Transverse colon (tissue), 4 donors: Measurements from ENCODE around the gene ERF. TPM values are rescaled to one million over a fixed set of nuclear protein-coding genes. Genes with fewer than 3 reads are reported as not detected.

ENCODE experiments used
- DNase-seq: peaks from one replicate; pipeline ENCODE4 v3.0.0-alpha.2; 2019
- H3K27ac ChIP-seq, 4 donors: fragments of 200-600 bp; sonication (generic); 2 replicates each; pipeline ENCODE4 v1.5.1; 2016 to 2018; ENCODE audit warnings: inconsistent platforms in 4 of 4
- H3K27me3 ChIP-seq: fragments of 200-600 bp; sonication (generic); 2 replicates; pipeline ENCODE4 v1.5.1; 2017; ENCODE audit warnings: inconsistent platforms
- H3K36me3 ChIP-seq, 4 donors: fragments of 200-600 bp; sonication (generic); 2 replicates each; pipeline ENCODE4 v1.5.1; 2017 to 2019; ENCODE audit warnings: inconsistent platforms in 4 of 4
- H3K4me1 ChIP-seq, 4 donors: fragments of 200-600 bp; sonication (generic); 2 replicates each; pipeline ENCODE4 v1.5.1; 2017 to 2020; ENCODE audit warnings: inconsistent platforms in 4 of 4
- H3K4me3 ChIP-seq, 4 donors: fragments of 200-600 bp; sonication (generic); 1 replicate in 1 of 4; 2 replicates in 3 of 4; pipeline versions ENCODE4 v1.5.1 to v1.6.1; 2017 to 2019; ENCODE audit warnings: inconsistent platforms in 4 of 4
- H3K9me3 ChIP-seq, 2 donors: fragments of 200-600 bp; sonication (generic); 2 replicates each; pipeline ENCODE4 v1.5.1; 2017 to 2019; ENCODE audit warnings: inconsistent platforms in 2 of 2
- EP300 ChIP-seq: sonication (generic); formaldehyde crosslinking; IDR thresholded peaks from one replicate; pipeline ENCODE4 v1.6.1; 2017; ENCODE audit warnings: antibody characterized with exemption, low read depth
- POLR2A ChIP-seq: fragments of 450-650 bp; IDR thresholded peaks from one replicate; pipeline ENCODE4 v1.6.1; 2016; ENCODE audit warnings: antibody characterized with exemption, mild to moderate bottlenecking, moderate library complexity
- POLR2AphosphoS5 ChIP-seq, 3 donors: sonication (generic); formaldehyde crosslinking; IDR thresholded peaks; one replicate each; pipeline ENCODE4 v1.6.1; 2016; ENCODE audit warnings: antibody characterized with exemption in 3 of 3
- WGBS, 2 donors: methylation state at CpG; one replicate each; pipeline ENCODE4 v1.1.5; 2018; ENCODE audit warnings: low coverage in 1 of 2; 5-methylcytosine and 5-hydroxymethylcytosine counted together
- in situ Hi-C, 4 donors: fragments of 200-750 bp; cut with MboI; loops; one replicate each; pipeline versions ENCODE4 v1.15.0 to v1.15.1; 2017; ENCODE audit warnings: low sequenced_read_pairs in 3 of 4, low pct_ligation_motif_present in 1 of 4, low pct_unique_long_range_greater_than_20kb in 1 of 4
- intact Hi-C: fragments of 100-400 bp; cut with DNase I; formaldehyde crosslinking; loops from one replicate; pipeline ENCODE4 v1.15.1; 2023; ENCODE audit warnings: low total_unique reads
- total RNA-seq, 4 donors: library from RNA; depleted of rRNA; stranded (reverse); fragments of >200 nt; gene quantifications; one replicate each; pipeline ENCODE4 v1.1.0, GENCODE V29; 2016
- TF ChIP-seq, protein P1 (sequence below), 5 experiments: fragments of 200-600 bp in 3 of 5; fragments of 450-650 bp in 2 of 5; sonication (generic) in 3 of 5; IDR thresholded peaks; 1 replicate in 2 of 5; 2 replicates in 3 of 5; pipeline ENCODE4 v1.5.1; 2016 to 2017; ENCODE audit warnings: antibody characterized with exemption in 5 of 5, inconsistent platforms in 3 of 5, mild to moderate bottlenecking in 2 of 5, moderate library complexity in 1 of 5

ERF gene
- total RNA-seq, 4 donors from 2014 or later: 20.9 to 67.3 (median 30.5) TPM

DNA sequence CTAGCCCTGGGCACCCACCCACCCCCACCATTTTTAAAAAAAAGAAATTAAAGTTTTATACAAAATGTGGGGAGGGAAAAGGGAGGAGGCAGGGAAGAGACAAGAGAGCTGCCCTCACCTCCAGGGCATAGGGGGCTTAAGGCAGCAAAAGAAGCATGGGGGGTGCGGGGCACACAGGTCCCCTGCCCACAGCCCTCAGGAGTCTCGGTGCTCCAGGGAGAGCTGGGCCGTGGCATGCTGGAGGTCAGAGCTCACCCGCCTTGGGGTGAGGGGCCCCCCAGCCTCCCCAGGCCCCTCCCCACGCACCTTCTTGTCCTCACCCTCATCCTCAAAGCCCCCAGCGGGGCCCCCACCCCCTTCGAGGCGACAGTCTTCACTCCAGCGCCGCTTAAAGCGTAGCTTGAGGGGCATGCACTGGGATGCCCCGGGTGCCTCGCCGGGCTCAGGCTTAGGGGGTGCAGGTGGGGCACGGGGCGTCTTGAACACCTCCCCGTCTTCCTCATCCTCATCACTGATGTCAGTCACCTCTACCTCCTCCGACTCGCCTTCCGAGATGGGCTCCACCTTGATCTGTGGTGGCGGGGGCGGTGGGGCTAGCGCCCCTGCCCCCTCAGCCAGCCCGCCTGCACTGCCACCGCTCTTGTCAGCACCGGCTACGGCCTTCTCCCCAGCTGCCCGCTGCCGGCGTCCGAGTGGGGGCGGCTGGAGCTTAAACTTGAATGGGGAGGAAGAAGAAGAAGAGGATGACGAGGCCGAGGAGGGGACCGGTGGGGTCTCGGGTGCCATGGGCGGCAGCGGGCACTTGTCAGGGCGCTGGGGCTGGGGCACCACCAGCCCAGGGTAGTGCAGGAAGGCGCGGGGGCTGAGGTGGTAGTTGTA is 6.4 kb downstream of the ERF start:
- intact Hi-C loops (no loop called here), in situ Hi-C loops (no loop called here)
- peaks cover 31 to 57% (median 50%) of the 10 kb centered on the region in 4 donors for H3K4me1 ChIP-seq
- TF ChIP-seq POLR2A: no peak
- TF ChIP-seq, protein P1, sequence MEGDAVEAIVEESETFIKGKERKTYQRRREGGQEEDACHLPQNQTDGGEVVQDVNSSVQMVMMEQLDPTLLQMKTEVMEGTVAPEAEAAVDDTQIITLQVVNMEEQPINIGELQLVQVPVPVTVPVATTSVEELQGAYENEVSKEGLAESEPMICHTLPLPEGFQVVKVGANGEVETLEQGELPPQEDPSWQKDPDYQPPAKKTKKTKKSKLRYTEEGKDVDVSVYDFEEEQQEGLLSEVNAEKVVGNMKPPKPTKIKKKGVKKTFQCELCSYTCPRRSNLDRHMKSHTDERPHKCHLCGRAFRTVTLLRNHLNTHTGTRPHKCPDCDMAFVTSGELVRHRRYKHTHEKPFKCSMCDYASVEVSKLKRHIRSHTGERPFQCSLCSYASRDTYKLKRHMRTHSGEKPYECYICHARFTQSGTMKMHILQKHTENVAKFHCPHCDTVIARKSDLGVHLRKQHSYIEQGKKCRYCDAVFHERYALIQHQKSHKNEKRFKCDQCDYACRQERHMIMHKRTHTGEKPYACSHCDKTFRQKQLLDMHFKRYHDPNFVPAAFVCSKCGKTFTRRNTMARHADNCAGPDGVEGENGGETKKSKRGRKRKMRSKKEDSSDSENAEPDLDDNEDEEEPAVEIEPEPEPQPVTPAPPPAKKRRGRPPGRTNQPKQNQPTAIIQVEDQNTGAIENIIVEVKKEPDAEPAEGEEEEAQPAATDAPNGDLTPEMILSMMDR (IDR thresholded peaks at IDR 0.05): no peak
- no peak for TF ChIP-seq EP300
- TF ChIP-seq POLR2AphosphoS5 (IDR thresholded peaks at IDR 0.05): no peak
- DNase-seq: no peak
- 58 to 89% methylated on average over 2 to 41 of the region's 41 CpGs for WGBS, 2 donors
- H3K27ac ChIP-seq: peak overlapping the region in 1 of 4 donors; percentile 82
- no peak overlapping the region for H3K4me3 ChIP-seq
- H3K9me3 ChIP-seq: no peaks in the 10 kb centered on the region
- H3K27me3 ChIP-seq: no peaks in the 10 kb centered on the region
- H3K36me3 ChIP-seq: peaks cover 0 to 11% (median 3%) of the 10 kb centered on the region in 4 donors

DNA sequence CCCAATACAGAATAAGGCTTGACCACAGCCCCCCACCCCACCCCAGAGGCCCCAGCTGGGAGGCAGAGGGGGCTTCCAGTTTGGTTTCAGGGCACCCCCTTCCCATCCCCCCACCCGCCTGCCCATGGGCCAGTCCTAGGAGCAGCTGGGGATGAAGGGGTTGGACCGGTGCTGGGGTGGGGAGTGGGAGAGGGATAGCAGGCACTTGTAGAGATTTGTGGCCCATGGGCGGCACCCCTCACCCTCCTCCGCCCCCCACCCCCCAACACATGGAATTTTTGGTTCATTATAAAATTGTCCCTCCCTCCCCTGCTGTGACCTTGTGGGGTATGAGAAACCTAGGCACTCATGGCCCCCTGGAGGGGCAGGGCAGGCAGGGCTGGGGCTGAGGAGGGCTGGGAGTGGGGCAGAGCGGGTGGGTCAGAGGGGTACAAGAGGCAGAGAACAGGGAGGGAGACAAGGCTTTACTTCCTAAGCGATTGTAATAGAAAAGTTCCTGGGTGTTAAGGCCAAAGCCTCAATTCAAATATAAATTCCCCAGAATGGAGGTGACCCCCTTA is 7.2 kb downstream of the ERF start:
- intact Hi-C loops (loop anchor here (2.0 kb wide), 1 partner anchor 31 kb away; no protein-coding TSS in a partner anchor), in situ Hi-C loops (no loop called here)
- Histone ChIP-seq H3K36me3 (peaks cover 0 to 11% (median 3%) of the 10 kb centered on the region in 4 donors), H3K27me3 (no peaks in the 10 kb centered on the region), H3K27ac (peak overlapping the region in 3 of 4 donors; percentile 16 to 96 (median 82)), H3K4me1 (peaks cover 28 to 54% (median 47%) of the 10 kb centered on the region in 4 donors), H3K4me3 (no peak overlapping the region), H3K9me3 (no peaks in the 10 kb centered on the region)
- TF ChIP-seq, protein P1 (IDR thresholded peaks at IDR 0.05): no peak
- TF ChIP-seq POLR2A: no peak
- no peak for TF ChIP-seq EP300
- no peak for TF ChIP-seq POLR2AphosphoS5 (IDR thresholded peaks at IDR 0.05)
- no peak for DNase-seq
- WGBS, 2 donors: 80 to 85% methylated on average over 1 to 6 of the region's 6 CpGs

DNA sequence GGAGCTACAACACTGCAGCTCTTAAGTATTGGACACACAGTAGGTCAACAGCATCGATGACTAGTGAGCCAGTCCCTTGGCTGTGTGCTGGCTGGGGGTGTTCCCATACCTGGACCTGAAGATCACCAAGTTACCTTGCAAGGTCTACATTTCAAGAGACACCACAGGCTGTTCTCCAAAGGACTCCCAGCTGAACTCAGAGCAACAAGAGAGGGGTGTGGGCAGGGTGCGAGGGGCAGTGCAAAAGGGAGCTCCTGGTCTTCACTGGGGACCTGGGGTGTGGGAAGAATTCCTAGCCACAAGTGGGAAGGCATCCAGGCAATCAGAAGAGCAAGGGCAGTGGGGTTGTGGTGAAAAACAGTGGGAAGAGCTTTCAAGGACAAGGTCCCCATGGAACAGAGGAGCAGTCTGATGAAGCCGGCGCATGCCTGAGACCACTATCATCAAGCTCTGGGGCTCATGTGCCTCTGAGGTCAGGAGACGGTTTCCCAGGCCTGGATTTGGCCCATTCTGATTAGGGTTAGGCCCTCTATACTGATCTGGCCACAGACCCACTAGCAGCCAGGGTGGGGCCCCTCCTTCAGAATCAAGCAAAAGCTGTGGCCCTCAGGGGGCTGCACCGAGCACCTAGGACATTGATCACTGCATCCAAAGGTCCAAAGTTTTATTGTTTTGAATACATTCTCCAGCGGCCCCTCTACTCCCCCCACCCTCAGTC is 7.8 kb downstream of the ERF start:
- TF ChIP-seq, protein P1 (IDR thresholded peaks at IDR 0.05): no peak
- TF ChIP-seq POLR2AphosphoS5 (IDR thresholded peaks at IDR 0.05) (no peak), EP300 (no peak), POLR2A (no peak)
- Histone ChIP-seq H3K36me3 (peaks cover 0 to 11% (median 3%) of the 10 kb centered on the region in 4 donors), H3K9me3 (no peaks in the 10 kb centered on the region), H3K4me3 (no peak overlapping the region), H3K27me3 (no peaks in the 10 kb centered on the region), H3K4me1 (peaks cover 22 to 48% (median 41%) of the 10 kb centered on the region in 4 donors), H3K27ac (peak overlapping the region; percentile 16 to 96 (median 58))
- DNase-seq: no peak
- 73% methylated on average over 7 of the region's 7 CpGs; no CpG with 5 or more reads in 1 of the 2 donors for WGBS, 2 donors
- intact Hi-C loops (loop anchor here (2.0 kb wide), 1 partner anchor 32 kb away; no protein-coding TSS in a partner anchor), in situ Hi-C loops (no loop called here)
